IPS-20b (cell line): ENCODE data around the gene KCNAB1.
"Not testable (repeated sequence)": the region's sequence is repeated elsewhere in the genome, so short reads cannot be mapped to it uniquely, and the experiment has no call there.

Experiments
- H3K27ac ChIP-seq: one replicate; pipeline ENCODE4 v1.5.1; 2013; ENCODE audit warnings: low read length
- H3K27me3 ChIP-seq: 2 replicates; pipeline ENCODE4 v1.6.1; 2013; ENCODE audit warnings: mild to moderate bottlenecking, low read length, inconsistent platforms; ENCODE audit not compliant: insufficient read depth
- H3K36me3 ChIP-seq: 2 replicates; pipeline ENCODE4 v1.6.1; 2013; ENCODE audit warnings: low read depth, mild to moderate bottlenecking, inconsistent platforms, low read length, moderate library complexity; ENCODE audit not compliant: insufficient read depth
- H3K4me1 ChIP-seq: 2 replicates; pipeline ENCODE4 v1.6.1; 2013; ENCODE audit warnings: mild to moderate bottlenecking, control low read depth, inconsistent platforms, low read length, moderate library complexity; ENCODE audit not compliant: insufficient read depth
- H3K4me3 ChIP-seq: 2 replicates; pipeline ENCODE4 v1.5.1; 2013; ENCODE audit warnings: mild to moderate bottlenecking, low read length, inconsistent platforms
- H3K9ac ChIP-seq: 2 replicates; pipeline ENCODE4 v1.6.1; 2013; ENCODE audit warnings: low read depth, mild to moderate bottlenecking, inconsistent platforms, low read length, moderate library complexity
- H3K9me3 ChIP-seq: 2 replicates; pipeline ENCODE4 v1.6.1; 2013; ENCODE audit warnings: mild to moderate bottlenecking, low read depth, low read length, inconsistent platforms; ENCODE audit not compliant: insufficient read depth

The KCNAB1 gene

DNA sequence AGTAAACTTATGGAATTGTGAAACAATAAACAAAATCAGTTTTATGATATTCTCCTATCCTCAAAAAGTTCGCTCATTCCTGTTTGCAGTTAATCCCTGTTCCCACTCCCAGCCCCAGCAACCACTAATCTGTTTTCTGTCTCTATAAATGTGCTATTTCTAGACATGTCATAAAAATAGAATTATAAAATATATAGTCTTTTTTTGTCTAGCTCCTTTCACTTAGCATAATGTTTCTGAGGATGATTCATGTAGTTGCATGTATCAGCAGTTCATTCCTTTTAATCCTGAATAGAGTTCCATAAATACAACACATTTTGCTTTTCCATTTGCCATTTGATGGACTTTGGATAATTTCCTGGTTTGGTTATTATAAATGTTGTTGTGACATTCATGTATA, 140.0 kb downstream of the KCNAB1 start:
- H3K36me3 ChIP-seq: no peaks in the 10 kb centered on the region
- no peak overlapping the region for H3K4me3 ChIP-seq
- no peak overlapping the region for H3K27ac ChIP-seq
- 0 out of 2 replicates have a peak, but pooled peaks cover 2% of the 10 kb centered on the region for H3K4me1 ChIP-seq
- no peaks in the 10 kb centered on the region for H3K27me3 ChIP-seq
- no peaks in the 10 kb centered on the region for H3K9me3 ChIP-seq
- H3K9ac ChIP-seq: no peak overlapping the region

DNA sequence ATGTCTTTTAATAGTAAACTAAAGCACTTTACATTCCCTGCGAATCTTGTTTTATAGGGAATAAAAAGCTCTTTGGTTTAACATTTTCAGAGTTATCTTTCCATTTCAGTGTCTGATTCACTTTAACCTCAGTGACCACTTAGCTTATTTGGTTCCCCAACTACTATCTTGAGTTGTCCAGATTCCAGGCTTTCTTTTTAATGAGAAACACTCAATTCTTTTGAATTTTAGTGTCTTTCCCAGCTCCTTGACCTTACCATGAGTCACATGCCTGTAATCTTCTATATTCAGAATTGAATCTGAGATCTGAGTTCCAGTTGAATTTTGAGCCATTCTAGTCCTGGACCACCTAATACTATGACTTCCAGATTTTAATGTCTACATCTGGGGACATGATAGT, 144.4 kb downstream of the KCNAB1 start:
- Histone ChIP-seq H3K9ac (no peak overlapping the region), H3K27ac (no peak overlapping the region), H3K27me3 (no peaks in the 10 kb centered on the region), H3K4me3 (no peak overlapping the region), H3K9me3 (no peaks in the 10 kb centered on the region), H3K36me3 (no peaks in the 10 kb centered on the region), H3K4me1 (no peaks in the 10 kb centered on the region)

DNA sequence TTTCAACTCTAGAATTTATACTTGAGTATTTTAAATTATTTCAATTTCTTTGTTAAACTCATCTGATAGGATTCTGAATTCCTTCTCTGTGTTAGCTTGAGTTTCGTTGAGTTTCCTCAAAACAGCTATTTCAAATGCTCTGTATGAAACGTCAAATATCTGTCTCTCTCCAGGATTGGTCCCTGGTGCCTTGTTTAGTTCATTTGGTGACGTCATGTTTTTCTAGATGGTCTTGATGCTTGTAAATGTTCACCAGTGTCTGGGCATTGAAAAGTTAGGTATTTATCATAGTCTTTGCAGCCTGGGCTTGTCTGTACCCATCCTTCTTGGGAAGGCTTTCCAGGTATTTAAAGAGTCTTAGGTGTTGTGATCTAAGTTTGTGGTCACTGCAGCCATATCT, 151.1 kb downstream of the KCNAB1 start:
- Histone ChIP-seq H3K9me3 (no peaks in the 10 kb centered on the region), H3K36me3 (no peaks in the 10 kb centered on the region), H3K9ac (no peak overlapping the region), H3K27me3 (no peaks in the 10 kb centered on the region), H3K4me1 (no peaks in the 10 kb centered on the region), H3K4me3 (no peak overlapping the region), H3K27ac (no peak overlapping the region)

DNA sequence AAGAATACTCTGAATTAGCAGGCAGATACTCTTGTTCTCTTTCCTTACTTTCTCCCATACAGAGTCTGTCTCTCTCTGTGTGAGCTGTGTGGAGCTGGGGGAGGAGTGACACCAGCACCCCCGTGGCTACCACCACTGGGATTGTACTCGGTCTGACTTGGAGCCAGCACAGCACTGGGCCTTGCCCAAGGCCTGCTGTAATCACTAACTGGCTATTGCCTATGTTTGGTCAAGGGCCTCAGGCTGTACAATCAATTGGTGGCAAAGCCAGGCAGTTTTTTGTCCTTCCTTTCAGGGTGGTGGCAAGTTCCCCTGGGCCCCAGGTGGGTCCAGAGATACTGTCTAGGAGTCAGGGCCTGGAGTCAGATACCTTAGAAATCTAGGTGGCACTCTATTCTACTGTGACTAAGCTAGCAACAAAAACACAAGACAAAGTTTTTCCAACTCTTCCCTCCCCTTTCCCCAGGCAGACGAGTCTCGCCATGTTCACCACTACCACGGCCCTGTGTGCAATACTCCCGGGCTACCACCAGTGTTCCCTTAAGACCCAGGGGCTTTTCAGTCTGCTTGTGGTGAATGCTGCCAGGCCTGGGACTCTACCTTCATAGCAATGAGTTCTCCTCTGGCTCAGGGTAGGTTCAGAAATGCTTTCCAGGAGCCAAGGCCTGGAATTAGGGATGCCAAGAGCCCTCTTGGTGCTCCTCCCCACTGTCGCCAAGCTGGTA, 151.8 kb downstream of the KCNAB1 start:
- H3K36me3 ChIP-seq: no peaks in the 10 kb centered on the region
- no peaks in the 10 kb centered on the region for H3K27me3 ChIP-seq
- H3K9ac ChIP-seq: no peak overlapping the region
- H3K4me1 ChIP-seq: no peaks in the 10 kb centered on the region
- H3K4me3 ChIP-seq: no peak overlapping the region
- H3K9me3 ChIP-seq: no peaks in the 10 kb centered on the region
- H3K27ac ChIP-seq: no peak overlapping the region

DNA sequence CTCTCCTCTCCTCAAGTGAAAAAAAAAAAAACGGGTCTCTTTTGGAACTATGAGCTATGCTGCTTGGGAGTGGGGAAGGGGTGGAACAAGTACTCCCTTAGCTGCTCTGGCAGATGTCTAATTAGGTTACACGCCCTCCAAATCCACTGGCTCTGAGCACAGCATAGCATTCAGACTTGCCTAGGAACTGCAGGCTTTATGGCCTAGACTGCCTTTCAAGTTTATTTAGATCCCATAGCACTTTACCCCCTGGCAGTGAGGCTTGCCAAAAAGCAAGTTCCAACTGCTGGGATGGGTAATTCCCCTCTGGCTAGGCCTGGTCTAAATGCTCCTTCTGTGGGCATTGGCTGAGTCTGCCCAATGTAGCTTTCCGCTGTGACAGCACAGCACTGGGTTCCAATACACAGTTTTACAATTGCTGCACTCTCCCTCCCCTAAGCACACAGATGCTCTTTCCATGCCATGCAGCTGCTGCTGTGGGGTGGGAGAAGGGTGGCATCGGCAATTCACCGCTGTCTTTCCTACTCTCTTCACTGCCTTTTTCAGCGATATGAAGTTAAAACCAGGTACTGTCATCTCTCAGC, 152.8 kb downstream of the KCNAB1 start:
- Histone ChIP-seq H3K9me3 (no peaks in the 10 kb centered on the region), H3K27ac (no peak overlapping the region), H3K4me3 (no peak overlapping the region), H3K4me1 (no peaks in the 10 kb centered on the region), H3K36me3 (no peaks in the 10 kb centered on the region), H3K9ac (no peak overlapping the region), H3K27me3 (no peaks in the 10 kb centered on the region)

DNA sequence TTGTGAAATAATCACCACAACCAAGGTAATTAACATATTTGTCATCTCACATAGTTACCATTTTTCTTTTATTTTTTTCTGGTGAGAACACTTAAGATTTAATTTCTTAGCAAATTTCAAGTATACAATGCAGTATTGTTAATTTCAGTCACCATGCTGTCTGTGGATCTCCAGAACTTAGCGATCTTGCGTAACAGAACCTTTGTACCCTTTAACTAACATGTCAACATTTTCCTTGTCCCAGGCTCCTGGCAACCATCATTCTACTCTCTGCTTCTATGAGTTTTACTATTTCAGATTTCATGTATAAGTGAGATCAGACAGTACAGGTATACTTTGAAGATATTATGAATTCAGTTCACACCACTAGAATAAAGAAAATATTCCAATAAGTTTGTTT, 154.4 kb downstream of the KCNAB1 start:
- H3K36me3 ChIP-seq: no peaks in the 10 kb centered on the region
- no peak overlapping the region for H3K9ac ChIP-seq
- no peak overlapping the region for H3K27ac ChIP-seq
- no peaks in the 10 kb centered on the region for H3K9me3 ChIP-seq
- H3K4me3 ChIP-seq: no peak overlapping the region
- H3K4me1 ChIP-seq: no peaks in the 10 kb centered on the region
- no peaks in the 10 kb centered on the region for H3K27me3 ChIP-seq

DNA sequence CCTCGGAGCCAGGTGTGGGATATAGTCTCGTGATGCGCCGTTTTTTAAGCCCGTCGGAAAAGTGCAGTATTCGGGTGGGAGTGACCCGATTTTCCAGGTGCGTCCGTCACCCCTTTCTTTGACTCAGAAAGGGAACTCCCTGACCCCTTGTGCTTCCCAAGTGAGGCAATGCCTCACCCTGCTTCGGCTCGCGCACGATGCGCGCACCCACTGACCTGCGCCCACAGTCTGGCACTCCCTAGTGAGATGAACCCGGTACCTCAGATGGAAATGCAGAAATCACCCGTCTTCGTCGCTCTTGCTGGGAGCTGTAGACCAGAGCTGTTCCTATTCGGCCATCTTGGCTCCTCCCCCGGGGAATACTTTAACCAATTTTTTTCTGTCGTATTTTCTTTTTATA, 164.3 kb downstream of the KCNAB1 start:
- not testable (repeated sequence) for H3K9ac ChIP-seq, H3K4me3 ChIP-seq

DNA sequence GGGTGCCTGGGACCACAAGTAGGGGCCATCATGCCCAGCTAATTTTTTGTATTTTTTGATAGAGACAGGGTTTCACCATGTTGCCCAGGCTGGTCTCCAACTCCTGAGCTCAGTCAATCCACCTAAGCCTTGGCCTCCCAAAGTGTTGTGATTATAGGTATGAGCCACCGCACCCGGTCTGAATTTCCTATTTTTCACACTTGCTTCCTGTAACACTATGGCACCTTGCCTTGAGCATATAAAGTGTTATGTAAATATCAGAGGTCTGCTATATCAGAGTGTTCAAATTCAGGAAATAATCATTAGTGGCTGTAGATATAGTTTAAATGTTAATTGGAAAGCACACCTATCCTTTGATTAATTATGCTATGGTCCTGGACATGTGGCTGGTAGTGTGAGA, 165.2 kb downstream of the KCNAB1 start:
- H3K9me3 ChIP-seq: no peaks in the 10 kb centered on the region
- H3K36me3 ChIP-seq: no peaks in the 10 kb centered on the region
- no peak overlapping the region for H3K9ac ChIP-seq
- no peak overlapping the region for H3K27ac ChIP-seq
- peaks cover 25% of the 10 kb centered on the region for H3K27me3 ChIP-seq
- H3K4me3 ChIP-seq: no peak overlapping the region
- no peaks in the 10 kb centered on the region; the same call in 1 of the 2 replicates for H3K4me1 ChIP-seq

More for the DNA sequence above, 164.3 kb downstream of the KCNAB1 start:
- H3K27ac ChIP-seq, H3K4me1 ChIP-seq, H3K9me3 ChIP-seq, H3K36me3 ChIP-seq: not testable (repeated sequence)
- peaks cover 15% of the 10 kb centered on the region for H3K27me3 ChIP-seq

DNA sequence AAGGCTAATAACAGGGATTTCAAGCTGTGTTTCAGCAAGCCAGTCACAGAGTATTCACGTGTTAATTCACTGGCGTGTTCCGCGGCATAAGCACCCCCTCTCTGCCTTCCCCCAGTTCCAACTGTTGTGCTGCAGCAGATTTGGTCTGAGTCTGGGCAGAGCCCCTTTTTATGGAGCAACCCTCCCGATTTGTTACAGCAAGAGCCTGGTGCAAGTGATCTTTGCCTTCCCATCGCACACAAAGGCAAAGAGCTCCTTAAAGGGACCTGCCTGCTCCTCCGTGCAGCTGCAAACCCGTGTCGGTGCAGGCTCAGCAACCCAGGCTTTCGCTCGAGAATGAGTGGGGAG, 170.5 kb downstream of the KCNAB1 start:
- no peak overlapping the region; the same call in 1 of the 2 replicates for H3K9ac ChIP-seq
- H3K27me3 ChIP-seq: peaks cover 63% of the 10 kb centered on the region
- no peak overlapping the region for H3K27ac ChIP-seq

DNA sequence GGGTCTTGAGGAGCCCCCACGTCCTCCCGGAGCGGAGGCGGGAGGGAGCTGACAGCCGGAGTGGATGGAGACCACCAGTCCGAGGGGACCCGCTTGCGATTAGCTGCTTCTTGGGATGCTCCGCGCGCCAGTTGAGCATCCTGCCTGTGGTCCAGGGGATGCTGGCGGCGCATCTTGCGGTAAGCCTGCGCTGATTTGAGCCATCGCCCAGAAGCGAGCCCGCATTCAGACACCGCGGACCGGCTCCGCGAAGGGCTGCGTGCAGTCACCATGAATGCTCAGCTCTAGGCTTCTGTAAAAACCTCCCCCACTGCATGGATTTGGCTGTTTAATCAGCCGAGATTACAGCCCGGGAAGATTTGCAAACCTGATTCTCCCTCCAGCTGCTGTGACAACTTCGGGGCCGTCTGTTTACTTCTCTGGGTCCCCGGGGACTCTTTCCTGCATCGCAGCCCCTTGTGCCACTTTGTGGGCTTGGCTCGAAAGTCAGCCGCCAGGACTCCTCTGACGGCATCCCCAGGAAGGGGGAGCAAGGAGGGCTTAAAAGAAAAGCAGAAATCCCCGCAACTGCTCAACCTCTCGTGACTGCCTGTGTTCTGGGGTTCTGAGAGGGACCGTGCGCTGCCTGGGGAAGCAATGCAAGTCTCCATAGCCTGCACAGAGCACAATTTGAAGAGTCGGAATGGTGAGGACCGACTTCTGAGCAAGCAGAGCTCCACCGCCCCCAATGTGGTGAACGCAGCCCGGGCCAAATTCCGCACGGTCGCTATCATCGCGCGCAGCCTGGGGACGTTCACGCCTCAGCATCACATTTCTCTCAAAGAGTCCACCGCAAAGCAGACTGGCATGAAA, 171.1 kb downstream of the KCNAB1 start:
- H3K4me1 ChIP-seq: peaks cover 3% of the 10 kb centered on the region; the same call in 1 of the 2 replicates
- H3K27me3 ChIP-seq: peaks cover 63% of the 10 kb centered on the region
- no peak overlapping the region; the same call in 1 of the 2 replicates for H3K9ac ChIP-seq
- H3K27ac ChIP-seq: no peak overlapping the region
- peak overlapping the region; percentile 67 for H3K4me3 ChIP-seq
- no peaks in the 10 kb centered on the region for H3K9me3 ChIP-seq
- H3K36me3 ChIP-seq: no peaks in the 10 kb centered on the region

More for the DNA sequence above, 170.5 kb downstream of the KCNAB1 start:
- Histone ChIP-seq H3K9me3 (no peaks in the 10 kb centered on the region), H3K4me1 (peaks cover 3% of the 10 kb centered on the region; the same call in 1 of the 2 replicates), H3K4me3 (peak overlapping the region; percentile 67), H3K36me3 (no peaks in the 10 kb centered on the region)

DNA sequence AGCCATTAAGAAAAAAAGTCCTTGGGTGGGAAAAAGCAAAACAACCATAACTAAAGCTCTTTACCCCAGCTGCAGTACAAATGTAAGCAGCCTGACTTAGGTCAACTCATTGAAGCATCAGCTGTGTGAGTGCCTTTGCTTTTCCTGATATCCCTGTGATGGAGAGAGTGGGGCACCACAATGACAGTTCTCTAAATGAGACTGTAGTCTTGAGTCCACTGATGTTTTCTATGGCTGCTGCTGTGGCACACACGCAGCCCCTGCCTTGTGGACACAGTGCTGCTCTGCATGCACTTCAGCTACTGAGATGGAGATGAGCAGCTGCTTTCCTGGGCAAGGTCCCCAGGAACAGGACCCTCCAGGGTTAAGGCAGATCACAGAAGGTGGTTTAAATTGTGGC, 173.2 kb downstream of the KCNAB1 start:
- H3K9ac ChIP-seq: no peak overlapping the region
- no peak overlapping the region for H3K4me3 ChIP-seq
- H3K27ac ChIP-seq: no peak overlapping the region
- no peaks in the 10 kb centered on the region for H3K36me3 ChIP-seq
- peaks cover 59% of the 10 kb centered on the region for H3K27me3 ChIP-seq
- peaks cover 3% of the 10 kb centered on the region; the same call in 1 of the 2 replicates for H3K4me1 ChIP-seq
- no peaks in the 10 kb centered on the region for H3K9me3 ChIP-seq
